Epidermal melanocyte (primary cell): Measurements from ENCODE around the gene DCAF17.
A peak's percentile ranks its signal among the peaks of the same experiment; 100 is the strongest.
"Not testable (repeated sequence)": the region's sequence is repeated elsewhere in the genome, so short reads cannot be mapped to it uniquely, and the experiment has no call there.

Experiments used
- DNase-seq: peaks from one replicate; pipeline ENCODE4 v3.0.0; 2011; ENCODE audit warnings: low spot score; ENCODE audit not compliant: insufficient read length

The DCAF17 gene

GRCh38 chr2:171513719-171514160 is 79.7 kb downstream of the DCAF17 start:
- no peak for DNase-seq

- no peak for DNase-seq
These were observed 81.0 kb downstream of the DCAF17 start for GRCh38 chr2:171514908-171515582.

GRCh38 chr2:171515672-171516298 is 81.8 kb downstream of the DCAF17 start:
- DNase-seq: no peak

GRCh38 chr2:171516793-171517192 is 82.8 kb downstream of the DCAF17 start:
- DNase-seq: no peak

- no peak for DNase-seq
These were observed 86.4 kb downstream of the DCAF17 start for GRCh38 chr2:171520471-171520870.

- DNase-seq: no peak
These were observed 87.5 kb downstream of the DCAF17 start for GRCh38 chr2:171521361-171522051.

- DNase-seq: peak; percentile 59
These were observed 88.2 kb downstream of the DCAF17 start, which contains the start of gene CYBRD1 for GRCh38 chr2:171522052-171522787. TSS of gene CYBRD1 (plus strand) at chr2:171522474. CDS start at chr2:171522546, 72 bp downstream.

GRCh38 chr2:171522788-171523087 is 88.7 kb downstream of the DCAF17 start:
- no peak for DNase-seq

GRCh38 chr2:171523088-171524017 is 89.3 kb downstream of the DCAF17 start:
- peak; percentile 38 for DNase-seq

GRCh38 chr2:171524018-171524401 is 90.0 kb downstream of the DCAF17 start:
- no peak for DNase-seq

- no peak for DNase-seq
These were observed 95.9 kb downstream of the DCAF17 start for GRCh38 chr2:171529914-171530313.

GRCh38 chr2:171530378-171530777 is 96.4 kb downstream of the DCAF17 start:
- no peak for DNase-seq

- not testable (repeated sequence) for DNase-seq
These were observed 96.8 kb downstream of the DCAF17 start for GRCh38 chr2:171530859-171531258.

GRCh38 chr2:171531291-171531690 is 97.3 kb downstream of the DCAF17 start:
- no peak for DNase-seq

GRCh38 chr2:171531836-171532450 is 97.9 kb downstream of the DCAF17 start:
- DNase-seq: no peak

- DNase-seq: no peak
These were observed 99.3 kb downstream of the DCAF17 start for GRCh38 chr2:171533331-171533730.
